Spleen (tissue), 11 donors: Measurements from ENCODE around the gene HTR6. TPM values are rescaled to one million over a fixed set of nuclear protein-coding genes. Genes with fewer than 3 reads are reported as not detected.

Source experiments
- DNase-seq: peaks from one replicate; pipeline ENCODE4 v3.0.0-alpha.2; 2020
- H3K27ac ChIP-seq, 8 donors: fragments of 200-600 bp; sonication (generic) in 7 of 8; 1 replicate in 4 of 8; 2 replicates in 4 of 8; pipeline versions ENCODE4 v1.5.0 to v1.8.0; 2016 to 2021; ENCODE audit warnings: inconsistent platforms in 4 of 8, mild to moderate bottlenecking in 4 of 8, moderate library complexity in 1 of 8
- H3K27me3 ChIP-seq, 7 donors: fragments of 200-600 bp; sonication (generic) in 6 of 7; replicated peaks in 1 of 7; 1 replicate in 4 of 7; 2 replicates in 3 of 7; pipeline versions ENCODE4 v1.5.0 to v1.8.0; 2016 to 2021; ENCODE audit warnings: inconsistent platforms in 3 of 7, mild to moderate bottlenecking in 1 of 7
- H3K36me3 ChIP-seq, 6 donors: fragments of 200-600 bp; sonication (generic) in 5 of 6; 1 replicate in 4 of 6; 2 replicates in 2 of 6; pipeline versions ENCODE4 v1.5.0 to v1.8.0; 2016 to 2021; ENCODE audit warnings: inconsistent platforms in 2 of 6
- H3K4me1 ChIP-seq, 6 donors: fragments of 200-600 bp; sonication (generic) in 5 of 6; 1 replicate in 3 of 6; 2 replicates in 3 of 6; pipeline versions ENCODE4 v1.5.0 to v1.8.0; 2016 to 2021; ENCODE audit warnings: inconsistent platforms in 3 of 6
- H3K4me3 ChIP-seq, 8 donors: fragments of 200-600 bp; sonication (generic) in 7 of 8; 1 replicate in 4 of 8; 2 replicates in 4 of 8; pipeline versions ENCODE4 v1.5.0 to v1.8.0; 2016 to 2021; ENCODE audit warnings: inconsistent platforms in 4 of 8, mild to moderate bottlenecking in 4 of 8, moderate library complexity in 2 of 8
- H3K9me3 ChIP-seq, 8 donors: fragments of 200-600 bp; sonication (generic) in 7 of 8; 1 replicate in 4 of 8; 2 replicates in 4 of 8; pipeline versions ENCODE4 v1.5.0 to v1.8.0; 2016 to 2021; ENCODE audit warnings: inconsistent platforms in 4 of 8
- CTCF ChIP-seq, 11 experiments: fragments of 200-600 bp in 7 of 11; fragments of 450-650 bp in 4 of 11; sonication (generic) in 4 of 11; IDR thresholded peaks in 8 of 11; conservative IDR thresholded peaks in 3 of 11; 1 replicate in 7 of 11; 2 replicates in 4 of 11; pipeline versions ENCODE4 v1.4.0 to v1.8.0; 2016 to 2021; ENCODE audit warnings: antibody characterized with exemption in 11 of 11, inconsistent platforms in 4 of 11, mild to moderate bottlenecking in 1 of 11
- POLR2A ChIP-seq, 3 donors: fragments of 450-650 bp; IDR thresholded peaks; one replicate each; pipeline ENCODE4 v1.5.1; 2017; ENCODE audit warnings: antibody characterized with exemption in 3 of 3, mild to moderate bottlenecking in 1 of 3
- POLR2AphosphoS5 ChIP-seq, 3 donors: sonication (generic); formaldehyde crosslinking; IDR thresholded peaks; one replicate each; pipeline ENCODE4 v1.5.1; 2017; ENCODE audit warnings: antibody characterized with exemption in 3 of 3
- WGBS, 5 donors: extraction: QIAGEN DNeasy Blood & Tissue Kit in 3 of 5; methylation state at CpG; one replicate each; pipeline versions ENCODE4 v1.1.5 to v1.1.7; 2013 to 2018; 5-methylcytosine and 5-hydroxymethylcytosine counted together
- intact Hi-C: fragments of 100-400 bp; cut with DNase I; formaldehyde crosslinking; loops from one replicate; pipeline ENCODE4 v1.15.0; 2023; ENCODE audit warnings: low total_unique reads
- polyA plus RNA-seq, 3 donors: library from polyadenylated mRNA; stranded (reverse); fragments of 200-250 nt; gene quantifications; one replicate each; pipeline ENCODE4 v1.2.1, GENCODE V29; 2013
- total RNA-seq, 7 donors: library from RNA; depleted of rRNA in 3 of 7; stranded (reverse); fragments of >200 nt in 3 of 7; fragmentation: NEBNext Ultra II Directional in 4 of 7; extraction: Animal tissue kit (Norgen Biotek cat#: 25700) in 4 of 7; gene quantifications; one replicate each; pipeline versions ENCODE4 v1.1.0 to v1.2.1, GENCODE V29; 2016 to 2021
- donor health status: healthy with polysubstance abuse.
- donor health status: DM: no; HTN: no; CAD: no; lungs with moderate emphysema.
- donor health status: DM: no; HTN: no; CAD: no.
- donor health status: Bipolar disorder and iron deficiency.
- donor health status: healthy.
- donor health status: DM: no; HTN: no; CAD: no.
- donor health status: DM: yes; HTN: yes; CAD: no.

The HTR6 gene
- total and polyA plus RNA-seq, 10 donors = 0.06 to 0.47 (median 0.13) TPM; not detected in 7

GRCh38 chr1:19715334-19716203 lies 50.9 kb downstream of the HTR6 start:
- WGBS, 5 donors = 44 to 48% (median 46%) methylated on average over 10 to 12 of the region's 12 CpGs
- no peak overlapping the region for H3K27ac ChIP-seq
- peaks cover 0 to 19% (median 6%) of the 10 kb centered on the region in 6 donors for H3K4me1 ChIP-seq
- intact Hi-C loops = no loop called here
- no peaks in the 10 kb centered on the region for H3K27me3 ChIP-seq
- TF ChIP-seq POLR2A (IDR thresholded peaks at IDR 0.05) (no peak), CTCF (IDR thresholded peaks at IDR 0.05 in 8 of 11, conservative IDR thresholded peaks at IDR 0.05 in 3 of 11) (peak in 10 of 11 experiments; percentile 38 to 87 (median 74)), POLR2AphosphoS5 (IDR thresholded peaks at IDR 0.05) (peak in 1 of 3 donors; percentile 10)
- peak; percentile 92 for DNase-seq
- peaks cover 0 to 64% (median 3%) of the 10 kb centered on the region in 6 donors for H3K36me3 ChIP-seq
- no peak overlapping the region for H3K4me3 ChIP-seq
- H3K9me3 ChIP-seq = no peaks in the 10 kb centered on the region

GRCh38 chr1:19717467-19717866 lies 52.8 kb downstream of the HTR6 start:
- no peak for DNase-seq
- intact Hi-C loops = no loop called here
- TF ChIP-seq CTCF (IDR thresholded peaks at IDR 0.05 in 8 of 11, conservative IDR thresholded peaks at IDR 0.05 in 3 of 11) (no peak), POLR2A (IDR thresholded peaks at IDR 0.05) (no peak), POLR2AphosphoS5 (IDR thresholded peaks at IDR 0.05) (peak in 1 of 3 donors; percentile 10)
- Histone ChIP-seq H3K27me3 (no peaks in the 10 kb centered on the region), H3K4me3 (no peak overlapping the region), H3K9me3 (no peaks in the 10 kb centered on the region), H3K4me1 (peaks cover 0 to 9% (median 6%) of the 10 kb centered on the region in 6 donors), H3K36me3 (peaks cover 0 to 69% (median 3%) of the 10 kb centered on the region in 6 donors), H3K27ac (no peak overlapping the region)
- WGBS, 5 donors = 78 to 95% (median 85%) methylated on average over 6 of the region's 6 CpGs

DNA sequence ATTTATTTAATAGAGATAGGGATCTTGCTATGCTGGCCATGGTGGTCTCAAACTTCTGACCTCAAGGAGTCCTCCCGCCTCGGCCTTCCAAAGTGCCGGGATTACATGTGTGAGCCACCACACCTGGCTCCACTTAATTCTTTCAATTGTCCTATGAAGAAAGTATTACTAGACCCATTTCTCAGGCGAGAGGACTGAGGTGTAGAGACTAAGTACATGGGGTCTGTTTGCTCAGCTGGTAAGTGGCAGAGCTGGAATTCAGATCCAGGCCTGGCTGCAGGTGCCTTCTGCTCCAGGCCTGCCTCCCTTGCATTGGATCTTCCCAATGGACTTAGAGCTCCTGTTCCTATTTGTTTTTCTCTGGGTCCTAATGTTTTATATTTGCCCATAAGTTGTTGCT lies 55.5 kb downstream of the HTR6 start:
- intact Hi-C loops = no loop called here
- no peak overlapping the region for H3K4me3 ChIP-seq
- H3K27ac ChIP-seq = no peak overlapping the region
- TF ChIP-seq POLR2AphosphoS5 (IDR thresholded peaks at IDR 0.05) (no peak), CTCF (IDR thresholded peaks at IDR 0.05 in 8 of 11, conservative IDR thresholded peaks at IDR 0.05 in 3 of 11) (no peak), POLR2A (IDR thresholded peaks at IDR 0.05) (no peak)
- no peak for DNase-seq
- 95 to 100% (median 97%) methylated on average over 4 of the region's 4 CpGs for WGBS, 5 donors
- H3K4me1 ChIP-seq = peaks cover 0 to 7% (median 6%) of the 10 kb centered on the region in 6 donors
- no peaks in the 10 kb centered on the region for H3K27me3 ChIP-seq
- H3K36me3 ChIP-seq = peaks cover 0 to 75% (median 20%) of the 10 kb centered on the region in 6 donors
- no peaks in the 10 kb centered on the region for H3K9me3 ChIP-seq

GRCh38 chr1:19720973-19721372 lies 56.3 kb downstream of the HTR6 start:
- Histone ChIP-seq H3K9me3 (no peaks in the 10 kb centered on the region), H3K4me3 (no peak overlapping the region), H3K27me3 (no peaks in the 10 kb centered on the region), H3K4me1 (no peaks in the 10 kb centered on the region), H3K27ac (no peak overlapping the region), H3K36me3 (peaks cover 0 to 83% (median 26%) of the 10 kb centered on the region in 6 donors)
- intact Hi-C loops = no loop called here
- WGBS, 5 donors = 72 to 87% (median 80%) methylated on average over 4 of the region's 4 CpGs
- no peak for DNase-seq
- TF ChIP-seq POLR2AphosphoS5 (IDR thresholded peaks at IDR 0.05) (no peak), CTCF (IDR thresholded peaks at IDR 0.05 in 8 of 11, conservative IDR thresholded peaks at IDR 0.05 in 3 of 11) (no peak), POLR2A (IDR thresholded peaks at IDR 0.05) (no peak)
